HepG2 (cell line): ENCODE results near the gene ZNF384. TPM values are rescaled to one million over a fixed set of nuclear protein-coding genes. Genes with fewer than 3 reads are reported as not detected.

Source experiments
- ARNT2 ChIP-seq: sonication (generic); formaldehyde crosslinking; IDR thresholded peaks from 2 replicates; pipeline ENCODE4 v1.8.0; 2022; ENCODE audit warnings: mild to moderate bottlenecking, low read depth, missing genetic modification reagents, moderate library complexity
- BCL6 ChIP-seq: IDR thresholded peaks from 2 replicates; pipeline ENCODE4 v1.6.1; 2016; ENCODE audit warnings: missing genetic modification reagents, missing compliant biosample characterization
- HOXA9 ChIP-seq: sonication (generic); formaldehyde crosslinking; IDR thresholded peaks from 2 replicates; pipeline ENCODE4 v1.8.1; 2022; ENCODE audit warnings: missing genetic modification reagents, mild to moderate bottlenecking, moderate library complexity, borderline replicate concordance
- LRRFIP1 ChIP-seq: sonication (generic); formaldehyde crosslinking; conservative IDR thresholded peaks from 2 replicates; pipeline ENCODE4 v1.4.0; 2020; ENCODE audit warnings: missing genetic modification reagents
- MXI1 ChIP-seq: IDR thresholded peaks from 3 replicates; pipeline ENCODE4 v1.6.1; 2012; ENCODE audit warnings: low read depth, low read length, inconsistent platforms, borderline replicate concordance
- PAXIP1 ChIP-seq: sonication (generic); formaldehyde crosslinking; conservative IDR thresholded peaks from 2 replicates; pipeline ENCODE4 v1.4.0; 2020; ENCODE audit warnings: mild to moderate bottlenecking, missing genetic modification reagents, moderate library complexity
- SETDB1 ChIP-seq: sonication (generic); formaldehyde crosslinking; IDR thresholded peaks from 2 replicates; pipeline ENCODE4 v1.5.1; 2020; ENCODE audit warnings: missing genetic modification reagents, mild to moderate bottlenecking, borderline replicate concordance
- TBX2 ChIP-seq: sonication (generic); formaldehyde crosslinking; IDR thresholded peaks from 2 replicates; pipeline ENCODE4 v1.5.0; 2020; ENCODE audit warnings: missing genetic modification reagents, mild to moderate bottlenecking, borderline replicate concordance
- ZBTB40 ChIP-seq, 2 experiments: fragments of 450-650 bp in 1 of 2; sonication (generic) in 1 of 2; formaldehyde crosslinking in 1 of 2; IDR thresholded peaks; 2 replicates each; pipeline versions ENCODE4 v1.6.1 to v1.8.0; 2016 to 2022; ENCODE audit warnings: antibody characterized with exemption in 1 of 2, mild to moderate bottlenecking in 1 of 2, missing genetic modification reagents in 1 of 2
- ZC3H13 ChIP-seq: sonication (generic); formaldehyde crosslinking; IDR thresholded peaks from 2 replicates; pipeline ENCODE4 v1.8.1; 2023; ENCODE audit warnings: mild to moderate bottlenecking, missing genetic modification reagents, moderate library complexity
- ZNF629 ChIP-seq: sonication (generic); formaldehyde crosslinking; conservative IDR thresholded peaks from 2 replicates; pipeline ENCODE4 v1.5.0; 2020; ENCODE audit warnings: missing genetic modification reagents
- ZNF883 ChIP-seq: sonication (generic); formaldehyde crosslinking; IDR thresholded peaks from 2 replicates; pipeline ENCODE4 v1.5.1; 2020; ENCODE audit warnings: mild to moderate bottlenecking, missing genetic modification reagents; ENCODE audit errors: not compliant biosample characterization
- polyA plus RNA-seq, 8 experiments: library from polyadenylated mRNA; depleted of rRNA in 3 of 8; stranded (reverse) in 7 of 8; unstranded in 1 of 8; fragments of >200 nt; fragmentation: Illumina TruSeq in 4 of 8; extraction: Trizol in 4 of 8; gene quantifications; 2 replicates each; pipeline versions ENCODE4 v1.2.1 to v1.2.3, GENCODE V29; 2011 to 2016; ENCODE audit warnings: low read depth in 4 of 8, missing spikeins in 1 of 8, mixed read lengths in 1 of 8; ENCODE audit not compliant: insufficient read depth in 1 of 8
- total RNA-seq, 5 experiments: library from RNA; depleted of rRNA; stranded (reverse); fragments of >200 nt; fragmentation: Illumina TruSeq; extraction: Trizol; gene quantifications; 2 replicates each; pipeline ENCODE4 v1.2.3, GENCODE V29; 2016; ENCODE audit warnings: low read depth in 1 of 5

Gene ZNF384
- total and polyA plus RNA-seq, 2 of the 13 experiments (the other 11 are each of a cell fraction or from before 2014, with no cell fraction given), result 23.6 to 55.3 TPM

- TF ChIP-seq LRRFIP1 (CRISPR knock-in tag) (no peak), ZNF883 (no peak), ARNT2 (CRISPR knock-in tag) (no peak; the same call in 1 of the 2 replicates), HOXA9 (CRISPR knock-in tag) (no peak), SETDB1 (CRISPR knock-in tag) (no peak), MXI1 (peak; percentile 67; the same call in 1 of the 3 replicates), PAXIP1 (CRISPR knock-in tag) (no peak; the same call in none of the 2 replicates), ZBTB40 (IDR thresholded peaks at IDR 0.05) (peak; percentile 97), ZBTB40 (CRISPR knock-in tag; IDR thresholded peaks at IDR 0.05) (peak; percentile 97), TBX2 (CRISPR knock-in tag) (peak; percentile 88), ZNF629 (CRISPR knock-in tag) (no peak), ZC3H13 (no peak), BCL6 (CRISPR knock-in tag) (no peak)
These were observed at the start of gene ZNF384 (continued) for GRCh38 chr12:6688999-6689882.
